GM23248 (cell line): ENCODE measurements around the gene WDR59.

Experiments used
- EZH2 ChIP-seq: fragments of 200-600 bp; sonication (generic); IDR thresholded peaks from 2 replicates; pipeline ENCODE4 v1.6.1; 2018; ENCODE audit warnings: antibody characterized with exemption, mild to moderate bottlenecking; ENCODE audit not compliant: insufficient read depth, poor library complexity, severe bottlenecking
- EZH2phosphoT487 ChIP-seq: fragments of 200-600 bp; sonication (generic); IDR thresholded peaks from 2 replicates; pipeline ENCODE4 v1.6.1; 2018; ENCODE audit warnings: antibody characterized with exemption, moderate library complexity, mild to moderate bottlenecking, low read depth; ENCODE audit not compliant: insufficient read depth

- TF ChIP-seq EZH2 (no peak), EZH2phosphoT487 (no peak)
These were observed 112.6 kb downstream of the WDR59 start for GRCh38 chr16:74872302-74872701.
